GM12878 (cell line): ENCODE measurements around the gene MYMX. TPM values are rescaled to one million over a fixed set of nuclear protein-coding genes. Genes with fewer than 3 reads are reported as not detected.

ENCODE experiments used
- ATAC-seq: fragments of 200-7000 bp; cut with Tn5 transposase; 3 replicates; pipeline ENCODE4 v1.9.1; 2020; ENCODE audit warnings: mild to moderate bottlenecking, moderate library complexity
- BruUV-seq: library from RNA; stranded (reverse); fragments of 400-500 nt; replicated peaks from 2 replicates; lab custom pipeline; 2021; lab: Mats Ljungman, UMichigan
- CTCF ChIA-PET: fragments of 300-600 bp; sonication (Branson Sonifier 250); formaldehyde crosslinking; extraction: SDS; loops from one replicate; lab custom pipeline; 2021; ENCODE audit warnings: inconsistent platforms; lab: Yijun Ruan, JAX
- POLR2A ChIA-PET: fragments of 350-600 bp; formaldehyde crosslinking; extraction: SDS; loops from one replicate; lab custom pipeline; 2021; ENCODE audit warnings: inconsistent platforms; lab: Charles Lee
- RAD21 ChIA-PET: fragments of 300-600 bp; sonication (Branson Sonifier 250); formaldehyde crosslinking; loops from one replicate; lab custom pipeline; 2023; ENCODE audit warnings: antibody characterized with exemption; ENCODE audit not compliant: unreplicated experiment; lab: Charles Lee
- SMC1A ChIA-PET: fragments of 300-600 bp; sonication (Branson Sonifier 250); formaldehyde crosslinking; loops from one replicate; lab custom pipeline; 2023; ENCODE audit not compliant: unreplicated experiment, uncharacterized antibody; lab: Charles Lee
- DNase-seq: peaks from one replicate; pipeline ENCODE4 v3.0.0-alpha.2; 2011; ENCODE audit warnings: low read depth, low spot score
- FAIRE-seq: peaks from 3 replicates; lab custom pipeline; 2011; peaks lifted over from hg19 to GRCh38; lab: Jason Lieb, UNC
- H2AFZ ChIP-seq: 2 replicates; pipeline ENCODE4 v1.6.0; 2011; ENCODE audit warnings: low read depth, low read length, control low read depth; ENCODE audit not compliant: control insufficient read depth
- H3K27ac ChIP-seq: 2 replicates; pipeline ENCODE4 v1.5.1; 2011; ENCODE audit warnings: control low read depth; ENCODE audit not compliant: control insufficient read depth, insufficient read depth
- H3K27me3 ChIP-seq, 2 experiments: replicated peaks in 1 of 2; 2 replicates each; pipeline versions ENCODE4 v1.6.0 to v1.6.1; 2011; ENCODE audit warnings: low read length in 1 of 2; ENCODE audit not compliant: control insufficient read depth in 2 of 2, insufficient read depth in 2 of 2
- H3K36me3 ChIP-seq, 2 experiments: 2 replicates each; pipeline ENCODE4 v1.5.1; 2011; ENCODE audit warnings: low read length in 1 of 2; ENCODE audit not compliant: control insufficient read depth in 2 of 2, insufficient read depth in 2 of 2
- H3K4me1 ChIP-seq: 2 replicates; pipeline ENCODE4 v1.6.1; 2011; ENCODE audit warnings: mild to moderate bottlenecking, low read length, moderate library complexity, mixed read lengths; ENCODE audit not compliant: control insufficient read depth, insufficient read depth
- H3K4me2 ChIP-seq: 2 replicates; pipeline ENCODE4 v1.6.0; 2011; ENCODE audit warnings: control low read depth; ENCODE audit not compliant: control insufficient read depth, insufficient read depth
- H3K4me3 ChIP-seq: fragments of 200-600 bp; sonication (generic); 2 replicates; pipeline ENCODE4 v1.5.1; 2016
- H3K79me2 ChIP-seq: 2 replicates; pipeline ENCODE4 v1.6.0; 2011; ENCODE audit warnings: low read length; ENCODE audit not compliant: control insufficient read depth, insufficient read depth
- H3K9ac ChIP-seq: 2 replicates; pipeline ENCODE4 v1.8.0; 2011; ENCODE audit warnings: low read length, control low read depth, mixed read lengths; ENCODE audit not compliant: control insufficient read depth, insufficient read depth
- H3K9me3 ChIP-seq: replicated peaks from 3 replicates; pipeline ENCODE4 v1.5.1; 2011; ENCODE audit warnings: mild to moderate bottlenecking, low read length; ENCODE audit not compliant: control insufficient read depth, insufficient read depth
- H4K20me1 ChIP-seq: 2 replicates; pipeline ENCODE4 v1.6.0; 2011; ENCODE audit not compliant: control insufficient read depth, insufficient read depth
- E4F1 ChIP-seq: fragments of 450-650 bp; IDR thresholded peaks from 2 replicates; pipeline ENCODE4 v1.6.1; 2018; ENCODE audit warnings: borderline replicate concordance, mild to moderate bottlenecking; ENCODE audit not compliant: partially characterized antibody
- ETV6 ChIP-seq, 2 experiments: fragments of 450-650 bp in 1 of 2; IDR thresholded peaks in 1 of 2; conservative IDR thresholded peaks in 1 of 2; 2 replicates each; pipeline ENCODE4 v1.6.1; 2014; ENCODE audit warnings: antibody characterized with exemption in 1 of 2, borderline replicate concordance in 1 of 2, low read depth in 1 of 2, mild to moderate bottlenecking in 1 of 2, moderate library complexity in 1 of 2
- MAX ChIP-seq: IDR thresholded peaks from 2 replicates; pipeline ENCODE4 v1.6.1; 2012; ENCODE audit warnings: low read depth, low read length, improper control_type of control experiment
- SUZ12 ChIP-seq: fragments of 200-600 bp; sonication (generic); IDR thresholded peaks from one replicate; pipeline ENCODE4 v1.6.1; 2018; ENCODE audit warnings: antibody characterized with exemption, mild to moderate bottlenecking; ENCODE audit not compliant: unreplicated experiment
- WGBS: methylation state at CpG from one replicate; pipeline ENCODE4 v1.1.6; 2016; ENCODE audit warnings: low lambda C conversion rate; ENCODE audit not compliant: insufficient replicate concordance, insufficient coverage; ENCODE audit errors: missing lambda C conversion rate; 5-methylcytosine and 5-hydroxymethylcytosine counted together
- in situ Hi-C: fragments of 300-500 bp; cut with MboI; formaldehyde crosslinking; loops from 9 replicates; pipeline ENCODE4 v1.14.3; 2018; ENCODE audit warnings: mixed read lengths
- intact Hi-C: fragments of 100-400 bp; cut with micrococcal nuclease; formaldehyde crosslinking; loops from one replicate; pipeline ENCODE4 v1.14.2; 2022; ENCODE audit not compliant: unreplicated experiment
- polyA plus RNA-seq, 11 experiments: library from polyadenylated mRNA; depleted of rRNA in 4 of 11; unstranded in 6 of 11; stranded (reverse) in 5 of 11; fragments of >200 nt; fragmentation: Nextera tagmentation in 4 of 11; fragmentation: Illumina TruSeq in 1 of 11; extraction: Ambion mirVana in 4 of 11; extraction: Trizol in 1 of 11; gene quantifications; 1 replicate in 1 of 11; 2 replicates in 10 of 11; pipeline versions ENCODE4 v1.2.1 to v1.2.3, GENCODE V29; 2011 to 2016; ENCODE audit warnings: inconsistent platforms in 2 of 11, missing spikeins in 2 of 11, low read depth in 1 of 11
- total RNA-seq, 4 experiments: library from RNA; depleted of rRNA in 3 of 4; stranded (reverse); fragments of >200 nt in 3 of 4; fragmentation: Illumina TruSeq in 1 of 4; extraction: Trizol in 1 of 4; gene quantifications; 2 replicates each; pipeline versions ENCODE4 v1.2.1 to v1.2.3, GENCODE V29; 2013 to 2021
- TF ChIP-seq, protein P1 (sequence below): fragments of 450-650 bp; IDR thresholded peaks from 2 replicates; pipeline ENCODE4 v1.6.1; 2017; ENCODE audit warnings: mild to moderate bottlenecking, moderate library complexity
- TF ChIP-seq, protein P2 (sequence below), 3 experiments: IDR thresholded peaks in 2 of 3; conservative IDR thresholded peaks in 1 of 3; 2 replicates each; pipeline ENCODE4 v1.5.1; 2011; ENCODE audit warnings: low read depth in 3 of 3, low read length in 3 of 3, mild to moderate bottlenecking in 3 of 3, control low read depth in 2 of 3, moderate library complexity in 2 of 3, inconsistent platforms in 1 of 3, mixed read lengths in 1 of 3; ENCODE audit not compliant: control insufficient read depth in 2 of 3, insufficient read depth in 1 of 3; ENCODE audit errors: extremely low read depth in 1 of 3

Gene MYMX
- total and polyA plus RNA-seq, 10 of the 15 experiments (the other 5 are each of a cell fraction or from before 2014, with no cell fraction given): not detected

DNA sequence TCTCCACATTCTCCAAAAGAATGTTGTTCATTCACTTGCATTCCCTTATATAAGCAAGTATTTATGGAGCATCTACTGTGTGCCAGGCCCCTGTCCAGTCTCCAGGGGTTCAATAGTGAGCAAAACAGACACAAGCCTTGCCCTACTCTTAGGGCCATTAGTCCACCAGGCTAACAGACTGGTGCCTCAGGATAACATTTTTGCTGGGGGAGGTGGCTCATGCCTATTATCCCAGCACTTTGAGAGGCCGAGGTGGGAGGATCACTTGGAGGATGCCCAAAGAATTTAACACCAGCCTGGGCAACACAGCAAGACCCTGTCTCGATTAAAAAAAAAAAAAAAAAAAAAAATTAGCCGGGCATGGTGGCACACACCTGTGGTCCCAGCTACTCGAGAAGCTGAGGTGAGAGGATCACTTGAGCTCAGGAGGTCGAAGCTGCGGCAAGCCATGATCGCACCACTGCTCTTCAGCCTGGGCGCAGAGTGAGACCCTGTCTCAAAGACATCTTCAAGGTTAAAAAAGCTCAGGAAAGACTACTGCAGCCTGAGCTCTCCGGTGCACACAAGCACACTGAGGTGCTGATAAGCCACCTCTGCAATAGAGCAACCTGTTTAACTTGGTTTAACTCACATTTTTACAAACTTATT lies 38.2 kb upstream of the MYMX start (continued):
- TF ChIP-seq E4F1: no peak
- TF ChIP-seq, all 136 proteins: peak for 0

GRCh38 chr6:44179072-44179536 lies 37.6 kb upstream of the MYMX start:
- in situ Hi-C loops: no loop called here

More at GRCh38 chr6:44179072-44179536, 37.6 kb upstream of the MYMX start:
- H3K36me3 ChIP-seq: no peaks in the 10 kb centered on the region
- H3K4me1 ChIP-seq: peaks cover 13% of the 10 kb centered on the region
- H3K9ac ChIP-seq: no peak overlapping the region
- BruUV-seq: no TSS peak
- ATAC-seq: no peak
- POLR2A ChIA-PET: interaction anchor here (0.6 to 2.8 kb wide), 4 partner anchors 10 to 116 kb away, joined by 3 to 15 read pairs (median 3); no protein-coding TSS in a partner anchor
- FAIRE-seq: no peak
- intact Hi-C loops: no loop called here
- no peak overlapping the region for H3K27ac ChIP-seq
- H3K27me3 ChIP-seq: 0 out of 4 replicates have a peak, but pooled peaks cover 0 to 2% of the 10 kb centered on the region in 2 experiments
- no peak overlapping the region for H3K4me3 ChIP-seq
- H2AFZ ChIP-seq: no peak overlapping the region
- SMC1A ChIA-PET: interaction anchor here (1.0 to 1.2 kb wide), 3 partner anchors 14 to 77 kb away, joined by 3 read pairs; no protein-coding TSS in a partner anchor
- CTCF ChIA-PET: no interaction called here
- RAD21 ChIA-PET: no interaction called here
- H3K79me2 ChIP-seq: no peaks in the 10 kb centered on the region
- WGBS: 19% methylated on average over 4 of the region's 4 CpGs
- no peaks in the 10 kb centered on the region for H4K20me1 ChIP-seq
- TF ChIP-seq, protein P1, sequence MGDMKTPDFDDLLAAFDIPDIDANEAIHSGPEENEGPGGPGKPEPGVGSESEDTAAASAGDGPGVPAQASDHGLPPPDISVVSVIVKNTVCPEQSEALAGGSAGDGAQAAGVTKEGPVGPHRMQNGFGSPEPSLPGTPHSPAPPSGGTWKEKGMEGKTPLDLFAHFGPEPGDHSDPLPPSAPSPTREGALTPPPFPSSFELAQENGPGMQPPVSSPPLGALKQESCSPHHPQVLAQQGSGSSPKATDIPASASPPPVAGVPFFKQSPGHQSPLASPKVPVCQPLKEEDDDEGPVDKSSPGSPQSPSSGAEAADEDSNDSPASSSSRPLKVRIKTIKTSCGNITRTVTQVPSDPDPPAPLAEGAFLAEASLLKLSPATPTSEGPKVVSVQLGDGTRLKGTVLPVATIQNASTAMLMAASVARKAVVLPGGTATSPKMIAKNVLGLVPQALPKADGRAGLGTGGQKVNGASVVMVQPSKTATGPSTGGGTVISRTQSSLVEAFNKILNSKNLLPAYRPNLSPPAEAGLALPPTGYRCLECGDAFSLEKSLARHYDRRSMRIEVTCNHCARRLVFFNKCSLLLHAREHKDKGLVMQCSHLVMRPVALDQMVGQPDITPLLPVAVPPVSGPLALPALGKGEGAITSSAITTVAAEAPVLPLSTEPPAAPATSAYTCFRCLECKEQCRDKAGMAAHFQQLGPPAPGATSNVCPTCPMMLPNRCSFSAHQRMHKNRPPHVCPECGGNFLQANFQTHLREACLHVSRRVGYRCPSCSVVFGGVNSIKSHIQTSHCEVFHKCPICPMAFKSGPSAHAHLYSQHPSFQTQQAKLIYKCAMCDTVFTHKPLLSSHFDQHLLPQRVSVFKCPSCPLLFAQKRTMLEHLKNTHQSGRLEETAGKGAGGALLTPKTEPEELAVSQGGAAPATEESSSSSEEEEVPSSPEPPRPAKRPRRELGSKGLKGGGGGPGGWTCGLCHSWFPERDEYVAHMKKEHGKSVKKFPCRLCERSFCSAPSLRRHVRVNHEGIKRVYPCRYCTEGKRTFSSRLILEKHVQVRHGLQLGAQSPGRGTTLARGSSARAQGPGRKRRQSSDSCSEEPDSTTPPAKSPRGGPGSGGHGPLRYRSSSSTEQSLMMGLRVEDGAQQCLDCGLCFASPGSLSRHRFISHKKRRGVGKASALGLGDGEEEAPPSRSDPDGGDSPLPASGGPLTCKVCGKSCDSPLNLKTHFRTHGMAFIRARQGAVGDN: no peak
- TF ChIP-seq, protein P2, sequence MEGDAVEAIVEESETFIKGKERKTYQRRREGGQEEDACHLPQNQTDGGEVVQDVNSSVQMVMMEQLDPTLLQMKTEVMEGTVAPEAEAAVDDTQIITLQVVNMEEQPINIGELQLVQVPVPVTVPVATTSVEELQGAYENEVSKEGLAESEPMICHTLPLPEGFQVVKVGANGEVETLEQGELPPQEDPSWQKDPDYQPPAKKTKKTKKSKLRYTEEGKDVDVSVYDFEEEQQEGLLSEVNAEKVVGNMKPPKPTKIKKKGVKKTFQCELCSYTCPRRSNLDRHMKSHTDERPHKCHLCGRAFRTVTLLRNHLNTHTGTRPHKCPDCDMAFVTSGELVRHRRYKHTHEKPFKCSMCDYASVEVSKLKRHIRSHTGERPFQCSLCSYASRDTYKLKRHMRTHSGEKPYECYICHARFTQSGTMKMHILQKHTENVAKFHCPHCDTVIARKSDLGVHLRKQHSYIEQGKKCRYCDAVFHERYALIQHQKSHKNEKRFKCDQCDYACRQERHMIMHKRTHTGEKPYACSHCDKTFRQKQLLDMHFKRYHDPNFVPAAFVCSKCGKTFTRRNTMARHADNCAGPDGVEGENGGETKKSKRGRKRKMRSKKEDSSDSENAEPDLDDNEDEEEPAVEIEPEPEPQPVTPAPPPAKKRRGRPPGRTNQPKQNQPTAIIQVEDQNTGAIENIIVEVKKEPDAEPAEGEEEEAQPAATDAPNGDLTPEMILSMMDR (IDR thresholded peaks at IDR 0.05 in 2 of 3, conservative IDR thresholded peaks at IDR 0.05 in 1 of 3; ENCODE audit: control insufficient read depth in 2 of 3, extremely low read depth in 1 of 3, insufficient read depth in 1 of 3, low read depth in 3 of 3, low read length in 3 of 3): no peak
- TF ChIP-seq SUZ12: no peak
- no peak for TF ChIP-seq MAX
- no peak for TF ChIP-seq ETV6 (conservative IDR thresholded peaks at IDR 0.05 in 1 of 2, IDR thresholded peaks at IDR 0.05 in 1 of 2; ENCODE audit: borderline replicate concordance in 1 of 2, low read depth in 1 of 2)
- DNase-seq: no peak
- no peak overlapping the region for H3K4me2 ChIP-seq
- H3K9me3 ChIP-seq: peaks cover 2% of the 10 kb centered on the region; the same call in 1 of the 3 replicates
